Neuronal stem cell (in vitro differentiated cells): ENCODE results near the gene GALNTL6.

Experiments used
- DNase-seq: peaks from one replicate; pipeline ENCODE4 v3.0.0-alpha.2; 2013; ENCODE audit warnings: low spot score
- H2AFZ ChIP-seq: one replicate; pipeline ENCODE4 v1.6.1; 2013; ENCODE audit warnings: mild to moderate bottlenecking, low read length, inconsistent platforms
- H2AK5ac ChIP-seq: 2 replicates; pipeline ENCODE4 v1.6.1; 2013; ENCODE audit warnings: low read depth, mild to moderate bottlenecking, inconsistent platforms, low read length, moderate library complexity, mixed read lengths
- H2BK120ac ChIP-seq: 2 replicates; pipeline ENCODE4 v1.6.1; 2013; ENCODE audit warnings: low read depth, mild to moderate bottlenecking, inconsistent platforms, low read length, moderate library complexity, mixed read lengths
- H2BK12ac ChIP-seq: one replicate; pipeline ENCODE4 v1.6.1; 2013; ENCODE audit warnings: low read length, inconsistent platforms
- H2BK15ac ChIP-seq: 2 replicates; pipeline ENCODE4 v1.6.1; 2013; ENCODE audit warnings: mild to moderate bottlenecking, low read length, inconsistent platforms, mixed read lengths
- H2BK5ac ChIP-seq: one replicate; pipeline ENCODE4 v1.6.1; 2013; ENCODE audit warnings: inconsistent platforms, mild to moderate bottlenecking, low read length, moderate library complexity
- H3K14ac ChIP-seq: one replicate; pipeline ENCODE4 v1.6.1; 2013; ENCODE audit warnings: low read length, inconsistent platforms
- H3K18ac ChIP-seq: 2 replicates; pipeline ENCODE4 v1.6.1; 2013; ENCODE audit warnings: low read length, inconsistent platforms
- H3K23ac ChIP-seq: 2 replicates; pipeline ENCODE4 v1.6.1; 2013; ENCODE audit warnings: low read depth, mild to moderate bottlenecking, mixed read lengths, low read length, inconsistent platforms; ENCODE audit not compliant: poor library complexity
- H3K27ac ChIP-seq: replicated peaks from 3 replicates; pipeline ENCODE4 v1.5.1; 2013; ENCODE audit warnings: low read length, inconsistent platforms
- H3K27me3 ChIP-seq, 3 experiments: 2 replicates each; pipeline ENCODE4 v1.6.1; 2013; ENCODE audit warnings: low read length in 3 of 3, mild to moderate bottlenecking in 2 of 3, inconsistent platforms in 1 of 3, low read depth in 1 of 3, mixed read lengths in 1 of 3, moderate library complexity in 1 of 3; ENCODE audit not compliant: control insufficient read depth in 3 of 3, insufficient read depth in 3 of 3
- H3K36me3 ChIP-seq, 2 donors: replicated peaks in 1 of 2; 2 replicates each; pipeline ENCODE4 v1.6.1; 2013; ENCODE audit warnings: low read length in 2 of 2; ENCODE audit not compliant: control insufficient read depth in 2 of 2, insufficient read depth in 2 of 2
- H3K4ac ChIP-seq: 2 replicates; pipeline ENCODE4 v1.6.1; 2013; ENCODE audit warnings: inconsistent platforms, mild to moderate bottlenecking, low read length, moderate library complexity
- H3K4me1 ChIP-seq, 2 donors: 1 replicate in 1 of 2; 2 replicates in 1 of 2; pipeline ENCODE4 v1.6.1; 2013; ENCODE audit warnings: low read length in 2 of 2, low read depth in 1 of 2; ENCODE audit not compliant: control insufficient read depth in 2 of 2, insufficient read depth in 1 of 2
- H3K4me2 ChIP-seq: one replicate; pipeline ENCODE4 v1.6.1; 2013; ENCODE audit warnings: mild to moderate bottlenecking, low read length, inconsistent platforms; ENCODE audit not compliant: insufficient read depth, poor library complexity, severe bottlenecking
- H3K4me3 ChIP-seq, 2 donors: 2 replicates each; pipeline ENCODE4 v1.5.1; 2013; ENCODE audit warnings: low read length in 2 of 2, mild to moderate bottlenecking in 2 of 2, inconsistent platforms in 1 of 2, moderate library complexity in 1 of 2
- H3K79me1 ChIP-seq: one replicate; pipeline ENCODE4 v1.6.1; 2013; ENCODE audit warnings: low read depth, mild to moderate bottlenecking, inconsistent platforms, low read length, moderate library complexity
- H3K9ac ChIP-seq: one replicate; pipeline ENCODE4 v1.6.1; 2013; ENCODE audit warnings: mild to moderate bottlenecking, low read depth, low read length, inconsistent platforms; ENCODE audit not compliant: poor library complexity
- H3K9me3 ChIP-seq, 2 donors: replicated peaks in 1 of 2; 2 replicates each; pipeline versions ENCODE3 to v1.6.1; 2013; ENCODE audit warnings: low read length in 2 of 2, mild to moderate bottlenecking in 2 of 2, inconsistent platforms in 1 of 2, low read depth in 1 of 2, mixed read lengths in 1 of 2, moderate library complexity in 1 of 2; ENCODE audit not compliant: control insufficient read depth in 2 of 2, insufficient read depth in 1 of 2
- H4K8ac ChIP-seq: one replicate; pipeline ENCODE4 v1.6.1; 2013; ENCODE audit warnings: low read depth, mild to moderate bottlenecking, inconsistent platforms, low read length, moderate library complexity
- H4K91ac ChIP-seq: one replicate; pipeline ENCODE4 v1.6.1; 2013; ENCODE audit warnings: low read length, low read depth, mild to moderate bottlenecking, inconsistent platforms; ENCODE audit not compliant: poor library complexity
- WGBS, 2 donors: extraction: QIAGEN DNeasy Blood & Tissue Kit; methylation state at CpG; one replicate each; pipeline ENCODE4 v1.1.7; 2013; ENCODE audit warnings: missing lambda C conversion rate in 2 of 2, mixed read lengths in 1 of 2; ENCODE audit not compliant: insufficient read length in 2 of 2, insufficient replicate concordance in 1 of 2; ENCODE audit errors: extremely low coverage in 2 of 2; 5-methylcytosine and 5-hydroxymethylcytosine counted together

Gene GALNTL6

DNA sequence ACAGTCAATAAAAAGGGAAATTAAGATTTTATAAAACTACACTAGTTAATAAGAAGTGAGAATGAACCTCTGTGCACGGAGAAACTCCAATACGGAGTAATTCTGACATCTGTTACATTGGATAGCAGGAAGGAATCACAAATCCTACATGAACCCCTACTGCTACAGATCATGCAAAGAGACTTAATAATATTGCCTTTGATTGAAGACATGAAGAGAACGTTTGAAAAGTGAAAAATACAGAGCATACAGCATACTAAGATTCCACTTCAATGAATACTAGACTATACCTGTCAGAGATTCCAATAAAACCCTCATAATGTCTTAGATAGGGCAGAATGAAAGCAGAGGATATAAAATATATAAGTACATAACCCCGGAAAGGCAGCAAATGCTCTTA lies 995.0 kb downstream of the GALNTL6 start:
- peaks cover 6 to 28% of the 10 kb centered on the region in 2 donors for H3K4me1 ChIP-seq
- H4K8ac ChIP-seq: no peak overlapping the region
- no peak overlapping the region for H4K91ac ChIP-seq
- H3K18ac ChIP-seq: no peak overlapping the region
- H3K27ac ChIP-seq: no peak overlapping the region
- DNase-seq: no peak
- H2AK5ac ChIP-seq: no peak overlapping the region
- no peak overlapping the region for H2AFZ ChIP-seq
- H2BK15ac ChIP-seq: no peak overlapping the region
- no peak overlapping the region for H3K23ac ChIP-seq
- no peak overlapping the region for H3K4me3 ChIP-seq
- no peak overlapping the region for H3K14ac ChIP-seq
- no peak overlapping the region for H2BK5ac ChIP-seq
- no CpG with 5 or more reads among the region's 4 CpGs for WGBS, 2 donors
- no peak overlapping the region for H3K4ac ChIP-seq
- no peak overlapping the region for H3K9ac ChIP-seq
- no peaks in the 10 kb centered on the region for H3K36me3 ChIP-seq
- H3K79me1 ChIP-seq: no peaks in the 10 kb centered on the region
- H2BK12ac ChIP-seq: no peak overlapping the region
- H3K27me3 ChIP-seq: no peaks in the 10 kb centered on the region
- H3K4me2 ChIP-seq: no peak overlapping the region
- H3K9me3 ChIP-seq: no peaks in the 10 kb centered on the region
- no peak overlapping the region for H2BK120ac ChIP-seq

DNA sequence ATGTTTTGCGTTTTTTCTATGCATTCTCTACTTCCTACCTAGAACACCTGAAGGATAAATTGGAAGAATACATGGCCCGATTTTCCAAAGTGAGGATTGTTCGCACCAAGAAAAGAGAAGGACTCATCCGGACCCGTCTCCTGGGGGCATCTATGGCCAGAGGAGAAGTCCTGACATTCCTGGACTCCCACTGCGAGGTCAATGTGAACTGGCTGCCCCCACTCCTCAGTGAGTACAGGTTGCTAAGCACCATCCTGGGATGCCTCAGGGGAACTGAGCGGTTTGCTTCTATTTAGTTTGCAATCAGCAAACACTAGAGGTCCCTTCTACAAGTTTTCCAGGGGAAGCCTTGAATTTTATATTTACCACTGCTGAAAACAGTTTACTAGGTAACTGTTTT lies 996.1 kb downstream of the GALNTL6 start:
- H2BK5ac ChIP-seq: no peak overlapping the region
- H3K27ac ChIP-seq: no peak overlapping the region
- no peaks in the 10 kb centered on the region for H3K36me3 ChIP-seq
- no CpG with 5 or more reads among the region's 7 CpGs for WGBS, 2 donors
- no peak overlapping the region for H2BK12ac ChIP-seq
- H3K18ac ChIP-seq: no peak overlapping the region
- no peak overlapping the region for H4K8ac ChIP-seq
- no peaks in the 10 kb centered on the region for H3K9me3 ChIP-seq
- H2AFZ ChIP-seq: no peak overlapping the region
- H3K4me1 ChIP-seq: peaks cover 8 to 33% of the 10 kb centered on the region in 2 donors
- H2AK5ac ChIP-seq: no peak overlapping the region
- no peak overlapping the region for H3K4ac ChIP-seq
- no peak overlapping the region for H3K4me3 ChIP-seq
- peak; percentile 18 for DNase-seq
- H3K79me1 ChIP-seq: no peaks in the 10 kb centered on the region
- H2BK15ac ChIP-seq: no peak overlapping the region
- no peak overlapping the region for H4K91ac ChIP-seq
- no peak overlapping the region for H3K23ac ChIP-seq
- no peaks in the 10 kb centered on the region for H3K27me3 ChIP-seq
- no peak overlapping the region for H3K9ac ChIP-seq
- no peak overlapping the region for H3K4me2 ChIP-seq
- H2BK120ac ChIP-seq: no peak overlapping the region
- H3K14ac ChIP-seq: no peak overlapping the region

DNA sequence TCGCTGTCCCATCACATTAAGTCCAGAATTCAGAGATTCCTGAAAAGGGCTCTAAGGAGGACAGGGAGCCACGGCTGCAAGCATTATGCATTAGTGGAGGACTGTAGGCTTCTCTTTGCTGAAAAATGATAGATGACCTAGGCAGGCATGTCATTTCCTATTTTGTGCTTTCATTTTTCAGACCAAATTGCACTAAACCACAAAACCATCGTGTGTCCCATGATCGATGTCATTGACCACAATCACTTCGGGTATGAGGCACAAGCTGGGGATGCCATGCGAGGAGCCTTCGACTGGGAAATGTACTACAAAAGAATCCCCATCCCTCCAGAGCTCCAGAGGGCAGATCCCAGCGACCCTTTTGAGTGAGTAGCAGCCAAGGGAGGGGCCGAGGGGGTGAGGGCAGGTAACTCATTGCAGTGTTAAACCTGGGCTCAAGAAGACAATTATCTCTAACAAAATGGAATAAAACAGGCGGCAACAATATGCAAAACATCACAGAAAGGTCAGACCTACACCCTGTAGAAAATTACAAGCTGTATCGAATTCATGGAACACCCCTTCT lies 1000.2 kb downstream of the GALNTL6 start:
- Histone ChIP-seq H2AK5ac (no peak overlapping the region), H3K4me3 (no peak overlapping the region), H3K9me3 (no peaks in the 10 kb centered on the region), H4K91ac (no peak overlapping the region), H4K8ac (no peak overlapping the region), H3K36me3 (no peaks in the 10 kb centered on the region), H2AFZ (peak overlapping the region; percentile 38), H3K27me3 (no peaks in the 10 kb centered on the region), H3K27ac (no peak overlapping the region), H3K4ac (no peak overlapping the region), H2BK15ac (no peak overlapping the region), H3K18ac (no peak overlapping the region), H2BK5ac (no peak overlapping the region), H3K23ac (no peak overlapping the region), H2BK120ac (no peak overlapping the region), H3K4me2 (no peak overlapping the region), H3K79me1 (no peaks in the 10 kb centered on the region), H2BK12ac (no peak overlapping the region), H3K14ac (peak overlapping the region; percentile 47), H3K9ac (no peak overlapping the region), H3K4me1 (peaks cover 5 to 32% of the 10 kb centered on the region in 2 donors)
- WGBS, 2 donors: no CpG with 5 or more reads among the region's 11 CpGs
- DNase-seq: no peak

DNA sequence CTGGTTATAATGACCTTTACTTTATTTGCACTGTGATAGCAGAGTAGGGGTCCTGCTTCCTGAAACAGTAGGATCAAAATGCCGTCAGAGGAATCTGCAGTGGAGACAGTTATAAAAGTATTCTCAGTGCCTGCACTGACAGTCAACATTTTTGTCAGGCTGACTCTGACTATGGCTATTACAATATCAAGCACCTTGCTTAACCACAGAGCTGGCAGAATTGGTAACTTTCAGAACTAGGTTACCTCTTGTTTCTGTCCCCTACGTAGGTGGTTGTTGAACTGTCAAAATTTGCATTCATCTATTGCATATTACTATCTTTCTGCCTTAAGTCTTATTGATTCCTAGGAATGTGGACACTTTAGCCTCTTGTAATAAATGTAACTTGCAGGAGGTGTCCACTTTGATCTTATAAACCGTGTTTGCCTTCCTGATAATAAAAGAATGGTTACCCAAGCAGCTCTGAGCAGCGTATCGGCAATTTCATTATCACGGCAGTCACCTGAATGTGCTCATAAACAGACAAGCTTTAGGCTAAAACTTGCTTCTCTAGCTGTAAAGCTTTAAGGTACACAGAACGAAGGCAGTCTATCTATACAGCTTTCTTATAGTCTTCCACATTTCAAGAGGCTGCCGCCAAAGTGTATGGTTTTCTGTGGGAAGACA lies 1002.4 kb downstream of the GALNTL6 start:
- Histone ChIP-seq H3K27me3 (no peaks in the 10 kb centered on the region), H4K8ac (no peak overlapping the region), H3K23ac (no peak overlapping the region), H2AK5ac (no peak overlapping the region), H2BK120ac (no peak overlapping the region), H3K79me1 (no peaks in the 10 kb centered on the region), H2BK5ac (no peak overlapping the region), H2BK12ac (no peak overlapping the region), H3K4me1 (peaks cover 2 to 10% of the 10 kb centered on the region in 2 donors), H3K4me3 (no peak overlapping the region), H3K4ac (no peak overlapping the region), H3K9me3 (peaks cover 0 to 2% of the 10 kb centered on the region in 2 donors), H4K91ac (no peak overlapping the region), H3K9ac (no peak overlapping the region), H3K27ac (no peak overlapping the region), H3K4me2 (no peak overlapping the region), H2BK15ac (no peak overlapping the region), H3K18ac (no peak overlapping the region), H2AFZ (no peak overlapping the region), H3K14ac (no peak overlapping the region), H3K36me3 (no peaks in the 10 kb centered on the region)
- no peak for DNase-seq
- WGBS, 2 donors: no CpG with 5 or more reads among the region's 8 CpGs
